ENCODE data around the gene ARID2. TPM values are rescaled to one million over a fixed set of nuclear protein-coding genes. Genes with fewer than 3 reads are reported as not detected.

The ARID2 gene
- polyA plus RNA-seq, 1 donor from 2014 or later: 20.6 TPM

DNA sequence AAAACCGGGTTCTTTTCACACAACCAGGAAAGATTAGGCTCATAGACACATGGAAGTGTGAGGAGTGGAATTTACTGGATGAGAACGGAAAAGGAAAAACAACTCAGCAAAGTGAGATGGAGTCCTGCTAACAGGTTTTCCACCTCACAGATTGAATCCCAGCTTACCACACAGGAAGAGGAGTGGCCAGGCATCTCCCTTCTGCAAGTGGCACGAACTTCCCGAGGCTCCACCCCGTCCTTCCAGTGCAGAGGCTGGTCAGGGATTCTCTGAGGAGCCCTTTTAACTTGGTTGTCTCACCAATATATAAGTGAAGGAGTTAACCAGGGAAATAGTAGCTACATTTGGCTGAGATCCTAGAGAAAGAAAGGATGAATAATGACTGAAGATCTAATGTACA lies 158.0 kb downstream of the ARID2 start:
- no peaks in the 10 kb centered on the region for H3K9me2 ChIP-seq (ENCODE audit: insufficient read depth, low read length)
- no peaks in the 10 kb centered on the region for H3K36me3 ChIP-seq (ENCODE audit: insufficient read depth, low read length)
- no peaks in the 10 kb centered on the region for H3F3A ChIP-seq (ENCODE audit: insufficient read depth, low read length, poor library complexity, severe bottlenecking)
- H3K79me2 ChIP-seq (replicated peaks; ENCODE audit: insufficient read depth, low read length): no peaks in the 10 kb centered on the region
- H3K4me3 ChIP-seq (ENCODE audit: low read length): no peak overlapping the region
- H3K9ac ChIP-seq (ENCODE audit: low read length): no peak overlapping the region
- no peaks in the 10 kb centered on the region for H3K27me3 ChIP-seq (ENCODE audit: insufficient read depth, low read depth, low read length)
- no peak overlapping the region for H2AFZ ChIP-seq (ENCODE audit: low read depth, low read length)
- TF ChIP-seq EP300 (conservative IDR thresholded peaks at IDR 0.05; ENCODE audit: poor library complexity, severe bottlenecking): no peak
- TF ChIP-seq MXI1 (conservative IDR thresholded peaks at IDR 0.05; ENCODE audit: poor library complexity, severe bottlenecking): no peak
- TF ChIP-seq, protein P1, sequence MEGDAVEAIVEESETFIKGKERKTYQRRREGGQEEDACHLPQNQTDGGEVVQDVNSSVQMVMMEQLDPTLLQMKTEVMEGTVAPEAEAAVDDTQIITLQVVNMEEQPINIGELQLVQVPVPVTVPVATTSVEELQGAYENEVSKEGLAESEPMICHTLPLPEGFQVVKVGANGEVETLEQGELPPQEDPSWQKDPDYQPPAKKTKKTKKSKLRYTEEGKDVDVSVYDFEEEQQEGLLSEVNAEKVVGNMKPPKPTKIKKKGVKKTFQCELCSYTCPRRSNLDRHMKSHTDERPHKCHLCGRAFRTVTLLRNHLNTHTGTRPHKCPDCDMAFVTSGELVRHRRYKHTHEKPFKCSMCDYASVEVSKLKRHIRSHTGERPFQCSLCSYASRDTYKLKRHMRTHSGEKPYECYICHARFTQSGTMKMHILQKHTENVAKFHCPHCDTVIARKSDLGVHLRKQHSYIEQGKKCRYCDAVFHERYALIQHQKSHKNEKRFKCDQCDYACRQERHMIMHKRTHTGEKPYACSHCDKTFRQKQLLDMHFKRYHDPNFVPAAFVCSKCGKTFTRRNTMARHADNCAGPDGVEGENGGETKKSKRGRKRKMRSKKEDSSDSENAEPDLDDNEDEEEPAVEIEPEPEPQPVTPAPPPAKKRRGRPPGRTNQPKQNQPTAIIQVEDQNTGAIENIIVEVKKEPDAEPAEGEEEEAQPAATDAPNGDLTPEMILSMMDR (IDR thresholded peaks at IDR 0.05; ENCODE audit: poor library complexity, severe bottlenecking): no peak
- no peak for TF ChIP-seq EZH2 (IDR thresholded peaks at IDR 0.05; ENCODE audit: borderline replicate concordance, insufficient read depth, low read length, poor library complexity, severe bottlenecking)
- TF ChIP-seq SMC3 (conservative IDR thresholded peaks at IDR 0.05; ENCODE audit: poor library complexity): no peak
- TF ChIP-seq, protein P2, sequence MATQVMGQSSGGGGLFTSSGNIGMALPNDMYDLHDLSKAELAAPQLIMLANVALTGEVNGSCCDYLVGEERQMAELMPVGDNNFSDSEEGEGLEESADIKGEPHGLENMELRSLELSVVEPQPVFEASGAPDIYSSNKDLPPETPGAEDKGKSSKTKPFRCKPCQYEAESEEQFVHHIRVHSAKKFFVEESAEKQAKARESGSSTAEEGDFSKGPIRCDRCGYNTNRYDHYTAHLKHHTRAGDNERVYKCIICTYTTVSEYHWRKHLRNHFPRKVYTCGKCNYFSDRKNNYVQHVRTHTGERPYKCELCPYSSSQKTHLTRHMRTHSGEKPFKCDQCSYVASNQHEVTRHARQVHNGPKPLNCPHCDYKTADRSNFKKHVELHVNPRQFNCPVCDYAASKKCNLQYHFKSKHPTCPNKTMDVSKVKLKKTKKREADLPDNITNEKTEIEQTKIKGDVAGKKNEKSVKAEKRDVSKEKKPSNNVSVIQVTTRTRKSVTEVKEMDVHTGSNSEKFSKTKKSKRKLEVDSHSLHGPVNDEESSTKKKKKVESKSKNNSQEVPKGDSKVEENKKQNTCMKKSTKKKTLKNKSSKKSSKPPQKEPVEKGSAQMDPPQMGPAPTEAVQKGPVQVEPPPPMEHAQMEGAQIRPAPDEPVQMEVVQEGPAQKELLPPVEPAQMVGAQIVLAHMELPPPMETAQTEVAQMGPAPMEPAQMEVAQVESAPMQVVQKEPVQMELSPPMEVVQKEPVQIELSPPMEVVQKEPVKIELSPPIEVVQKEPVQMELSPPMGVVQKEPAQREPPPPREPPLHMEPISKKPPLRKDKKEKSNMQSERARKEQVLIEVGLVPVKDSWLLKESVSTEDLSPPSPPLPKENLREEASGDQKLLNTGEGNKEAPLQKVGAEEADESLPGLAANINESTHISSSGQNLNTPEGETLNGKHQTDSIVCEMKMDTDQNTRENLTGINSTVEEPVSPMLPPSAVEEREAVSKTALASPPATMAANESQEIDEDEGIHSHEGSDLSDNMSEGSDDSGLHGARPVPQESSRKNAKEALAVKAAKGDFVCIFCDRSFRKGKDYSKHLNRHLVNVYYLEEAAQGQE (IDR thresholded peaks at IDR 0.05; ENCODE audit: borderline replicate concordance): no peak
- no peak for TF ChIP-seq POLR2AphosphoS5 (IDR thresholded peaks at IDR 0.05)
- TF ChIP-seq TAF1 (IDR thresholded peaks at IDR 0.05; ENCODE audit: low read depth): no peak
- TF ChIP-seq RAD21 (conservative IDR thresholded peaks at IDR 0.05): no peak
- no peaks in the 10 kb centered on the region for H4K20me1 ChIP-seq (ENCODE audit: insufficient read depth)
- no peaks in the 10 kb centered on the region for H3K9me3 ChIP-seq (ENCODE audit: low read length)
- no peak overlapping the region for H3K27ac ChIP-seq (ENCODE audit: low read length)
- H3K4me2 ChIP-seq (ENCODE audit: low read length): no peak overlapping the region

DNA sequence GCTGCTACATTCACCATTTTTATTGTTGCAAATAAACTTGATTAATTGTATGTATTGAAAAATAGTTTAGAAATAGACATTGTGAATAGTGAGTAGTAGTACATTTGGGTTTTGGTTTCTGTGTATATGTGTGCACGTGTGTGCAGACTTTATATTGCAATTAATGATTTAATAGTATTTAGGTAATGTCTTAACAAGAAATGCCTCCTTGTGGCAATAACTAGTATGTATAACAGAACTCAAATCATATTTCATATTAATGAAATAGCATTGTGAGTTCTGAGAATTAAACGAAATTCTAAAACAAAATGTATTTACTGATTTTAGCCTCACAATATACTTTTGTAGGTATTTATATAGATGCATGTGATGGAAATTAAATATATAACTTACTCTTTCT lies 160.8 kb downstream of the ARID2 start:
- no peaks in the 10 kb centered on the region for H3K79me2 ChIP-seq (replicated peaks; ENCODE audit: insufficient read depth, low read length)
- H3K4me3 ChIP-seq (ENCODE audit: low read length): no peak overlapping the region
- no peak overlapping the region for H3K4me2 ChIP-seq (ENCODE audit: low read length)
- TF ChIP-seq RAD21 (conservative IDR thresholded peaks at IDR 0.05) (no peak), EZH2 (IDR thresholded peaks at IDR 0.05; ENCODE audit: borderline replicate concordance, insufficient read depth, low read length, poor library complexity, severe bottlenecking) (no peak), SMC3 (conservative IDR thresholded peaks at IDR 0.05; ENCODE audit: poor library complexity) (no peak), EP300 (conservative IDR thresholded peaks at IDR 0.05; ENCODE audit: poor library complexity, severe bottlenecking) (no peak), TAF1 (IDR thresholded peaks at IDR 0.05; ENCODE audit: low read depth) (no peak), POLR2AphosphoS5 (IDR thresholded peaks at IDR 0.05) (no peak), MXI1 (conservative IDR thresholded peaks at IDR 0.05; ENCODE audit: poor library complexity, severe bottlenecking) (no peak)
- TF ChIP-seq, protein P1 (IDR thresholded peaks at IDR 0.05; ENCODE audit: poor library complexity, severe bottlenecking): no peak
- TF ChIP-seq, protein P2 (IDR thresholded peaks at IDR 0.05; ENCODE audit: borderline replicate concordance): no peak
- no peaks in the 10 kb centered on the region for H3K27me3 ChIP-seq (ENCODE audit: insufficient read depth, low read depth, low read length)
- no peaks in the 10 kb centered on the region for H4K20me1 ChIP-seq (ENCODE audit: insufficient read depth)
- H3K9me3 ChIP-seq (ENCODE audit: low read length): no peaks in the 10 kb centered on the region
- peaks cover 6% of the 10 kb centered on the region for H3K36me3 ChIP-seq (ENCODE audit: insufficient read depth, low read length)
- H3F3A ChIP-seq (ENCODE audit: insufficient read depth, low read length, poor library complexity, severe bottlenecking): no peaks in the 10 kb centered on the region
- H3K9ac ChIP-seq (ENCODE audit: low read length): no peak overlapping the region
- no peaks in the 10 kb centered on the region for H3K9me2 ChIP-seq (ENCODE audit: insufficient read depth, low read length)
- no peak overlapping the region for H3K27ac ChIP-seq (ENCODE audit: low read length)
- H2AFZ ChIP-seq (ENCODE audit: low read depth, low read length): no peak overlapping the region

Data from neural cell (in vitro differentiated cells).